HCT116 (cell line): ENCODE results near the gene PTGDS. TPM values are rescaled to one million over a fixed set of nuclear protein-coding genes. Genes with fewer than 3 reads are reported as not detected.

Experiments
- ATAC-seq: fragments of 200-7000 bp; cut with Tn5 transposase; 2 replicates; pipeline ENCODE4 v1.9.1; 2020; ENCODE audit warnings: mild to moderate bottlenecking, moderate library complexity
- BruUV-seq: library from RNA; stranded (reverse); fragments of 400-500 nt; replicated peaks from 2 replicates; lab custom pipeline; 2021; lab: Mats Ljungman, UMichigan
- CTCF ChIA-PET: fragments of 300-600 bp; sonication (Branson Sonifier 250); formaldehyde crosslinking; loops from one replicate; lab custom pipeline; 2021; ENCODE audit warnings: antibody characterized with exemption; lab: Charles Lee
- POLR2A ChIA-PET: fragments of 300-600, 350-600 bp; sonication (Branson Sonifier 250); formaldehyde crosslinking; loops from one replicate; lab custom pipeline; 2021; ENCODE audit warnings: antibody characterized with exemption; lab: Charles Lee
- RAD21 ChIA-PET, 2 experiments: fragments of 300-600 bp; sonication (Branson Sonifier 250); formaldehyde crosslinking; loops; one replicate each; lab custom pipeline; 2023; ENCODE audit warnings: low total read pairs in 2 of 2; ENCODE audit not compliant: uncharacterized antibody in 2 of 2, unreplicated experiment in 2 of 2, low non-redundant PET in 1 of 2; lab: Charles Lee
- DNase-seq: peaks from one replicate; pipeline ENCODE4 v3.0.0-alpha.2; 2010; ENCODE audit warnings: low read depth, low spot score
- H2AFZ ChIP-seq: fragments of 200-600 bp; shearing (Covaris generic), sonication (generic); 2 replicates; pipeline ENCODE4 v1.6.1; 2017; ENCODE audit warnings: low read depth, mixed run types, mixed read lengths, antibody characterized with exemption, low read length; ENCODE audit not compliant: poor library complexity, severe bottlenecking
- H3K27ac ChIP-seq: 2 replicates; pipeline ENCODE4 v1.5.1; 2012; ENCODE audit warnings: low read depth, low read length
- H3K27me3 ChIP-seq: fragments of 200-600 bp; sonication (generic); 2 replicates; pipeline ENCODE4 v1.6.1; 2016; ENCODE audit warnings: mixed run types, low read length, mixed read lengths; ENCODE audit not compliant: insufficient read depth
- H3K36me3 ChIP-seq, 2 experiments: fragments of 200-500 bp in 1 of 2; fragments of 200-600 bp in 1 of 2; sonication (Bioruptor generic) in 1 of 2; sonication (generic) in 1 of 2; 2 replicates each; pipeline versions ENCODE4 v1.5.1 to v1.6.1; 2014 to 2016; ENCODE audit warnings: low read length in 2 of 2, inconsistent platforms in 1 of 2, mixed read lengths in 1 of 2, mixed run types in 1 of 2; ENCODE audit not compliant: insufficient read depth in 2 of 2, control insufficient read depth in 1 of 2
- H3K4me1 ChIP-seq, 2 experiments: fragments of 200-600 bp in 1 of 2; sonication (generic) in 1 of 2; 2 replicates each; pipeline versions ENCODE4 v1.5.1 to v1.6.1; 2012 to 2017; ENCODE audit warnings: low read length in 2 of 2, inconsistent platforms in 1 of 2, mild to moderate bottlenecking in 1 of 2, mixed read lengths in 1 of 2, mixed run types in 1 of 2, moderate library complexity in 1 of 2; ENCODE audit not compliant: insufficient read depth in 2 of 2, control insufficient read depth in 1 of 2
- H3K4me2 ChIP-seq: fragments of 200-600 bp; sonication (generic); 2 replicates; pipeline ENCODE4 v1.6.1; 2017; ENCODE audit warnings: mixed run types, low read length, mixed read lengths
- H3K4me3 ChIP-seq, 2 experiments: fragments of 200-600 bp in 1 of 2; sonication (generic) in 1 of 2; replicated peaks in 1 of 2; 2 replicates each; pipeline ENCODE4 v1.5.1; 2011 to 2016; ENCODE audit warnings: low read length in 2 of 2, control low read depth in 1 of 2, low read depth in 1 of 2, mild to moderate bottlenecking in 1 of 2, mixed read lengths in 1 of 2, mixed run types in 1 of 2
- H3K79me2 ChIP-seq: fragments of 200-600 bp; sonication (generic); 2 replicates; pipeline ENCODE4 v1.6.1; 2017; ENCODE audit warnings: mild to moderate bottlenecking, mixed run types, low read length, moderate library complexity, mixed read lengths; ENCODE audit not compliant: insufficient read depth
- H3K9ac ChIP-seq: fragments of 200-600 bp; sonication (generic); 2 replicates; pipeline ENCODE4 v1.6.1; 2016; ENCODE audit warnings: low read length, mixed read lengths
- H3K9me2 ChIP-seq: fragments of 200-600 bp; sonication (generic), shearing (Covaris generic); 2 replicates; pipeline ENCODE4 v1.6.1; 2017; ENCODE audit warnings: mixed run types, mild to moderate bottlenecking, moderate library complexity; ENCODE audit not compliant: insufficient read depth
- H3K9me3 ChIP-seq, 2 experiments: fragments of 200-500 bp in 1 of 2; fragments of 200-600 bp in 1 of 2; sonication (Bioruptor generic) in 1 of 2; sonication (generic) in 1 of 2; 2 replicates each; pipeline ENCODE4 v1.6.1; 2014 to 2017; ENCODE audit warnings: low read length in 2 of 2, mixed read lengths in 2 of 2, inconsistent platforms in 1 of 2, low read depth in 1 of 2, mild to moderate bottlenecking in 1 of 2, mixed run types in 1 of 2, moderate library complexity in 1 of 2; ENCODE audit not compliant: control insufficient read depth in 1 of 2, insufficient read depth in 1 of 2
- H4K20me1 ChIP-seq: fragments of 200-600 bp; sonication (generic), shearing (Covaris generic); 2 replicates; pipeline ENCODE4 v1.6.1; 2017; ENCODE audit warnings: mixed run types, mild to moderate bottlenecking, moderate library complexity; ENCODE audit not compliant: insufficient read depth
- CEBPB ChIP-seq: IDR thresholded peaks from 2 replicates; pipeline ENCODE4 v1.6.1; 2012; ENCODE audit warnings: low read depth
- CTCF ChIP-seq, 3 experiments: fragments of 200-600 bp in 1 of 3; sonication (generic) in 1 of 3; IDR thresholded peaks in 2 of 3; conservative IDR thresholded peaks in 1 of 3; 2 replicates each; pipeline ENCODE4 v1.5.1; 2012 to 2017; ENCODE audit warnings: low read depth in 2 of 3, low read length in 2 of 3, antibody characterized with exemption in 1 of 3, borderline replicate concordance in 1 of 3, control low read depth in 1 of 3, mild to moderate bottlenecking in 1 of 3, mixed read lengths in 1 of 3, mixed run types in 1 of 3, moderate library complexity in 1 of 3; ENCODE audit not compliant: insufficient read depth in 1 of 3
- EGR1 ChIP-seq: IDR thresholded peaks from 2 replicates; pipeline ENCODE4 v1.6.1; 2012; ENCODE audit warnings: low read depth
- ELF1 ChIP-seq: IDR thresholded peaks from 2 replicates; pipeline ENCODE4 v1.6.1; 2012; ENCODE audit warnings: low read depth, borderline replicate concordance
- JUND ChIP-seq: IDR thresholded peaks from 2 replicates; pipeline ENCODE4 v1.6.1; 2012
- POLR2A ChIP-seq: IDR thresholded peaks from 2 replicates; pipeline ENCODE4 v1.7.0; 2011; ENCODE audit warnings: borderline replicate concordance; ENCODE audit not compliant: insufficient read depth, insufficient read length; ENCODE audit errors: extremely low read depth
- POLR2AphosphoS5 ChIP-seq: IDR thresholded peaks from 2 replicates; pipeline ENCODE4 v1.6.1; 2011; ENCODE audit warnings: mild to moderate bottlenecking, low read depth, low read length, moderate library complexity
- RAD21 ChIP-seq: IDR thresholded peaks from 2 replicates; pipeline ENCODE4 v1.6.1; 2012; ENCODE audit warnings: low read depth, mild to moderate bottlenecking
- SP1 ChIP-seq: IDR thresholded peaks from 2 replicates; pipeline ENCODE4 v1.6.1; 2012; ENCODE audit warnings: low read depth
- TCF7L2 ChIP-seq: IDR thresholded peaks from 2 replicates; pipeline ENCODE4 v1.7.0; 2011; ENCODE audit warnings: borderline replicate concordance, inconsistent platforms; ENCODE audit not compliant: insufficient read depth, insufficient read length; ENCODE audit errors: extremely low read depth
- YY1 ChIP-seq: IDR thresholded peaks from 2 replicates; pipeline ENCODE4 v1.6.1; 2011; ENCODE audit warnings: low read length, low read depth, moderate library complexity, mild to moderate bottlenecking; ENCODE audit not compliant: insufficient replicate concordance; ENCODE audit errors: extremely low read depth
- ZFX ChIP-seq: fragments of 450-650 bp; IDR thresholded peaks from 2 replicates; pipeline ENCODE4 v1.6.1; 2017
- intact Hi-C: fragments of 100-400 bp; cut with micrococcal nuclease; formaldehyde crosslinking; loops from 2 replicates; pipeline ENCODE4 v1.10.0; 2022
- total RNA-seq: library from RNA; stranded (reverse); gene quantifications from one replicate; pipeline ENCODE4 v1.2.1, GENCODE V29; 2021; ENCODE audit not compliant: unreplicated experiment

Gene PTGDS
- total RNA-seq, 1 experiment from 2014 or later: 3.1 TPM

- no peak within 1 kb of the TSS for H3K9ac ChIP-seq
- POLR2A ChIA-PET: interaction anchor here (1.0 to 1.3 kb wide), 2 partner anchors 9 to 104 kb away, joined by 3 read pairs; no protein-coding TSS in a partner anchor
Measured at GRCh38 chr9:136982232-136983051, 5.1 kb downstream of the PTGDS start, which contains the start of gene LCNL1. Gene LCNL1, plus strand, starts transcription at chr9:136982993. Its CDS starts 594 bp downstream, at chr9:136983587.

GRCh38 chr9:136983167-136983566 lies 5.9 kb downstream of the PTGDS start:
- Histone ChIP-seq H4K20me1 (no peaks in the 10 kb centered on the region), H3K9me3 (no peaks in the 10 kb centered on the region), H3K4me2 (no peak overlapping the region), H3K9me2 (no peaks in the 10 kb centered on the region), H3K79me2 (no peaks in the 10 kb centered on the region), H3K4me3 (no peak overlapping the region), H3K27me3 (no peaks in the 10 kb centered on the region), H2AFZ (no peak overlapping the region), H3K4me1 (peaks cover 0 to 6% of the 10 kb centered on the region in 2 experiments; a peak in 1 of 4 replicates), H3K9ac (no peak overlapping the region), H3K27ac (no peak overlapping the region), H3K36me3 (no peaks in the 10 kb centered on the region)
- ATAC-seq (no peak), DNase-seq (no peak)
- TF ChIP-seq CEBPB: no peak
- no peak for TF ChIP-seq POLR2AphosphoS5
- TF ChIP-seq ZFX: no peak
- no peak for TF ChIP-seq SP1
- no peak for TF ChIP-seq POLR2A
- no peak for TF ChIP-seq TCF7L2
- no peak for TF ChIP-seq JUND
- TF ChIP-seq CTCF (IDR thresholded peaks at IDR 0.05 in 2 of 3, conservative IDR thresholded peaks at IDR 0.05 in 1 of 3; ENCODE audit: borderline replicate concordance in 1 of 3, insufficient read depth in 1 of 3, low read depth in 2 of 3, low read length in 2 of 3): no peak
- no peak for TF ChIP-seq EGR1
- intact Hi-C loops: no loop called here
- RAD21 ChIA-PET: no interaction called here
- POLR2A ChIA-PET: no interaction called here
- CTCF ChIA-PET: no interaction called here
- BruUV-seq: no TSS peak

More at GRCh38 chr9:136982232-136983051, 5.1 kb downstream of the PTGDS start, which contains the start of gene LCNL1:
- TF ChIP-seq RAD21: no peak
- TF ChIP-seq YY1: no peak
- no peak for TF ChIP-seq ELF1
- TF ChIP-seq TCF7L2: no peak
- no peak for TF ChIP-seq EGR1
- ChIA-PET RAD21 (no interaction called here), CTCF (no interaction called here)
- no peaks in the 10 kb centered on the region for H3K79me2 ChIP-seq
- peaks cover 0 to 13% of the 10 kb centered on the region in 2 experiments; a peak in 2 of 4 replicates for H3K4me1 ChIP-seq
- H3K4me2 ChIP-seq: no peak within 1 kb of the TSS
- no TSS peak for BruUV-seq
- H2AFZ ChIP-seq: no peak within 1 kb of the TSS
- H3K36me3 ChIP-seq: no peaks in the 10 kb centered on the region
- H3K9me2 ChIP-seq: no peaks in the 10 kb centered on the region
- intact Hi-C loops: no loop called here
- DNase-seq (no peak), ATAC-seq (no peak)
- no peak within 1 kb of the TSS for H3K4me3 ChIP-seq
- H3K9me3 ChIP-seq: no peaks in the 10 kb centered on the region
- H3K27me3 ChIP-seq: no peaks in the 10 kb centered on the region
- H3K27ac ChIP-seq: no peak within 1 kb of the TSS
- no peaks in the 10 kb centered on the region for H4K20me1 ChIP-seq
